Panc1 (cell line): ENCODE results near the gene SLC9A6. TPM values are rescaled to one million over a fixed set of nuclear protein-coding genes. Genes with fewer than 3 reads are reported as not detected.

Experiments used
- ATAC-seq: fragments of 200-7000 bp; cut with Tn5 transposase; 2 replicates; pipeline ENCODE4 v1.9.1; 2020; ENCODE audit warnings: mild to moderate bottlenecking, moderate library complexity
- BruUV-seq: library from RNA; stranded (reverse); fragments of 400-500 nt; replicated peaks from 2 replicates; lab custom pipeline; 2021; lab: Mats Ljungman, UMichigan
- CTCF ChIA-PET: fragments of 300-600 bp; sonication (Branson Sonifier 250); formaldehyde crosslinking; loops from one replicate; lab custom pipeline; 2022; ENCODE audit warnings: antibody characterized with exemption; lab: Charles Lee
- POLR2A ChIA-PET: fragments of 300-600 bp; sonication (Branson Sonifier 250); formaldehyde crosslinking; loops from one replicate; lab custom pipeline; 2022; ENCODE audit warnings: antibody characterized with exemption; lab: Charles Lee
- DNase-seq: peaks from one replicate; pipeline ENCODE4 v3.0.0-alpha.2; 2010; ENCODE audit warnings: low read depth, low spot score
- H3K27ac ChIP-seq: 2 replicates; pipeline ENCODE4 v1.5.1; 2011; ENCODE audit warnings: mild to moderate bottlenecking, low read length, inconsistent platforms
- H3K27me3 ChIP-seq: fragments of 200-500 bp; sonication (Bioruptor generic); 2 replicates; pipeline ENCODE4 v1.6.0; 2014; ENCODE audit warnings: low read length, inconsistent platforms; ENCODE audit not compliant: control insufficient read depth, insufficient read depth
- H3K36me3 ChIP-seq: fragments of 200-500 bp; sonication (Bioruptor generic); 2 replicates; pipeline ENCODE4 v1.5.1; 2014; ENCODE audit warnings: inconsistent platforms, mild to moderate bottlenecking, low read length, moderate library complexity; ENCODE audit not compliant: control insufficient read depth, insufficient read depth
- H3K4me1 ChIP-seq: 2 replicates; pipeline ENCODE4 v1.5.1; 2011; ENCODE audit warnings: inconsistent platforms, mild to moderate bottlenecking, low read length, moderate library complexity; ENCODE audit not compliant: control insufficient read depth, insufficient read depth
- H3K4me3 ChIP-seq, 2 experiments: 2 replicates each; pipeline ENCODE4 v1.5.1; 2011 to 2012; ENCODE audit warnings: low read depth in 2 of 2, low read length in 2 of 2, mild to moderate bottlenecking in 2 of 2, inconsistent platforms in 1 of 2, moderate library complexity in 1 of 2
- H3K9me3 ChIP-seq: fragments of 200-500 bp; sonication (Bioruptor generic); 2 replicates; pipeline ENCODE4 v1.5.1; 2014; ENCODE audit warnings: low read depth, mild to moderate bottlenecking, inconsistent platforms, low read length, moderate library complexity; ENCODE audit not compliant: control insufficient read depth, insufficient read depth
- CTCF ChIP-seq: fragments of 450-650 bp; IDR thresholded peaks from 2 replicates; pipeline ENCODE4 v1.5.1; 2017; ENCODE audit warnings: mild to moderate bottlenecking
- POLR2AphosphoS5 ChIP-seq: IDR thresholded peaks from 2 replicates; pipeline ENCODE4 v1.6.1; 2012; ENCODE audit warnings: mild to moderate bottlenecking, low read depth, low read length, moderate library complexity
- REST ChIP-seq, 2 experiments: IDR thresholded peaks; 2 replicates each; pipeline ENCODE4 v1.6.1; 2011 to 2012; ENCODE audit warnings: low read depth in 2 of 2, control low read depth in 1 of 2, low read length in 1 of 2, mild to moderate bottlenecking in 1 of 2, moderate library complexity in 1 of 2; ENCODE audit not compliant: insufficient read depth in 1 of 2
- SIN3A ChIP-seq: IDR thresholded peaks from 2 replicates; pipeline ENCODE4 v1.6.1; 2012; ENCODE audit warnings: low read depth, mild to moderate bottlenecking, low read length, moderate library complexity, borderline replicate concordance; ENCODE audit not compliant: insufficient read depth
- TCF7L2 ChIP-seq: IDR thresholded peaks from 2 replicates; pipeline ENCODE4 v1.6.1; 2011; ENCODE audit warnings: mild to moderate bottlenecking, low read depth, low read length, inconsistent platforms
- in situ Hi-C: cut with HindIII; loops from 2 replicates; pipeline ENCODE4 v1.10.0; 2016; ENCODE audit warnings: low sequenced_read_pairs, low pct_unique_long_range_greater_than_20kb
- intact Hi-C: fragments of 100-400 bp; cut with micrococcal nuclease; formaldehyde crosslinking; loops from one replicate; pipeline ENCODE4 v1.10.0; 2022; ENCODE audit not compliant: unreplicated experiment
- total RNA-seq: library from RNA; stranded (reverse); gene quantifications from one replicate; pipeline ENCODE4 v1.2.1, GENCODE V29; 2021; ENCODE audit not compliant: unreplicated experiment

Gene SLC9A6
- total RNA-seq, 1 experiment from 2014 or later, result 22.0 TPM

- TF ChIP-seq CTCF, result no peak
- no peak for TF ChIP-seq TCF7L2
- no peak for TF ChIP-seq REST (IDR thresholded peaks at IDR 0.05; ENCODE audit: insufficient read depth in 1 of 2, low read depth in 2 of 2, low read length in 1 of 2)
- no peak for TF ChIP-seq POLR2AphosphoS5
- no peak for TF ChIP-seq SIN3A
- POLR2A ChIA-PET, result no interaction called here
- Histone ChIP-seq H3K4me3 (no peak overlapping the region), H3K27me3 (peaks cover 6% of the 10 kb centered on the region), H3K9me3 (no peaks in the 10 kb centered on the region), H3K27ac (no peak overlapping the region), H3K36me3 (no peaks in the 10 kb centered on the region), H3K4me1 (no peaks in the 10 kb centered on the region)
- CTCF ChIA-PET, result no interaction called here
- in situ Hi-C loops (no loop called here), intact Hi-C loops (no loop called here)
- ATAC-seq (no peak), DNase-seq (no peak)
- BruUV-seq, result no TSS peak
Observed at GRCh38 chrX:136065044-136065671, 79.9 kb downstream of the SLC9A6 start.

- intact Hi-C loops (no loop called here), in situ Hi-C loops (no loop called here)
- no TSS peak for BruUV-seq
- Histone ChIP-seq H3K27ac (no peak overlapping the region), H3K4me1 (0 out of 2 replicates have a peak, but pooled peaks cover 3% of the 10 kb centered on the region), H3K36me3 (no peaks in the 10 kb centered on the region), H3K9me3 (no peaks in the 10 kb centered on the region), H3K4me3 (no peak overlapping the region), H3K27me3 (peaks cover 6% of the 10 kb centered on the region)
- no peak for ATAC-seq
- CTCF ChIA-PET, result no interaction called here
- TF ChIP-seq CTCF (no peak), SIN3A (no peak), POLR2AphosphoS5 (no peak), REST (IDR thresholded peaks at IDR 0.05; ENCODE audit: insufficient read depth in 1 of 2, low read depth in 2 of 2, low read length in 1 of 2) (no peak), TCF7L2 (no peak)
- DNase-seq, result no peak
- POLR2A ChIA-PET, result no interaction called here
Observed at GRCh38 chrX:136067097-136067496, 81.9 kb downstream of the SLC9A6 start.
